Vagina (tissue), 2 donors: ENCODE results near the gene GNA15. TPM values are rescaled to one million over a fixed set of nuclear protein-coding genes. Genes with fewer than 3 reads are reported as not detected.

ENCODE experiments used
- DNase-seq, 2 donors: peaks; one replicate each; pipeline ENCODE4 v3.0.0-alpha.2; 2017; ENCODE audit errors: extremely low spot score in 2 of 2
- H3K27ac ChIP-seq: fragments of 200-600 bp; sonication (generic); one replicate; pipeline ENCODE4 v1.5.1; 2019
- H3K27me3 ChIP-seq: fragments of 200-600 bp; sonication (generic); one replicate; pipeline ENCODE4 v1.5.1; 2019
- H3K36me3 ChIP-seq, 2 donors: fragments of 200-600 bp; sonication (generic); one replicate each; pipeline ENCODE4 v1.5.1; 2017 to 2019
- H3K4me1 ChIP-seq: fragments of 200-600 bp; sonication (generic); one replicate; pipeline ENCODE4 v1.5.1; 2019
- H3K4me3 ChIP-seq, 2 donors: fragments of 200-600 bp; sonication (generic); 1 replicate in 1 of 2; 2 replicates in 1 of 2; pipeline ENCODE4 v1.5.1; 2016 to 2019
- H3K9me3 ChIP-seq: fragments of 200-600 bp; sonication (generic); one replicate; pipeline ENCODE4 v1.5.1; 2019
- CTCF ChIP-seq, 3 experiments: fragments of 450-650 bp in 2 of 3; fragments of 200-600 bp in 1 of 3; sonication (generic) in 1 of 3; IDR thresholded peaks; one replicate each; pipeline ENCODE4 v1.5.1; 2017 to 2019; ENCODE audit warnings: antibody characterized with exemption in 3 of 3, mild to moderate bottlenecking in 2 of 3, moderate library complexity in 2 of 3
- POLR2A ChIP-seq, 2 donors: fragments of 450-650 bp; IDR thresholded peaks; one replicate each; pipeline ENCODE4 v1.6.1; 2017; ENCODE audit warnings: antibody characterized with exemption in 2 of 2, mild to moderate bottlenecking in 2 of 2, moderate library complexity in 2 of 2
- POLR2AphosphoS5 ChIP-seq, 2 donors: sonication (generic); formaldehyde crosslinking; IDR thresholded peaks; one replicate each; pipeline ENCODE4 v1.9.0; 2017; ENCODE audit warnings: antibody characterized with exemption in 2 of 2, mild to moderate bottlenecking in 2 of 2, low read depth in 1 of 2; ENCODE audit not compliant: insufficient read depth in 1 of 2
- intact Hi-C: fragments of 100-400 bp; cut with DNase I; formaldehyde crosslinking; loops from one replicate; pipeline ENCODE4 v1.15.1; 2023
- total RNA-seq: library from RNA; depleted of rRNA; stranded (reverse); fragments of >200 nt; gene quantifications from one replicate; pipeline ENCODE4 v1.2.3, GENCODE V29; 2016

The GNA15 gene
- total RNA-seq, 1 donor from 2014 or later: 28.2 TPM

DNA sequence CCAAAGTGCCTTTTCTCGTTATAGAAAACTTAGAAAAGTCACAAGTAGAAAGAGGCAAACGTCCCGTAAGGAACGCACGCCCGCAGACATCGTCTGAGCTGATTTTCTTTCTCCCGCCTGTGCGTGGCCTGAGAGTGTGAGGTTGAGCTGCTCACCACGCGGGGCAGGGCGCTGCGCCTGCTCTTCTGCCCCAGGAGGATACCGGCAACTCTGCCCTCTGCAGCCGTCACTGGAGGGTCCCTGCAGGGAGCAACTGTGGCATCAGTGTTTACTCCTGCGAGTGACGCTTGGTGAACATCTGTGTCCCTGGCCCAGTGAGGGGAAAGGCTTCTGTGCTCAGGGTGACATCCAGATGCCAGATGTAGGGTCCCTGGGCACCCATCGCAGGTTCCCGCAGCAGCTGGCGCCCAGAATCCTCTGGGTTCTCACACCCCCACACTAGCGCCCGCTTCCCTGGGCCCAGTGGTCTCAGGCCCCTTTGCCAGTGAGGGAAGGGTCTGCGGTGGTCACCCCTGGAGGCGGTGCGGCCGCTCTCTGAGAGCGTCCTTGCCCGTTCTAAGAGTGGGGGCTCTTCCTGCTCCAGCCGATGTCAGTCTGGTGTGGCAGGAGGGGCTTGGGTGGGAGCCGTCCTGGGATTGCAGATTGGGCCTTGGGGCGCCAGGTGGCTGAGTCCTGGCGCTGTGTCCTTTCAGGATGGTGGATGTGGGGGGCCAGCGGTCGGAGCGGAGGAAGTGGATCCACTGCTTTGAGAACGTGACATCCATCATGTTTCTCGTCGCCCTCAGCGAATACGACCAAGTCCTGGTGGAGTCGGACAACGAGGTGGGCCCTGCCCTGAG, 17.4 kb upstream of the GNA15 start:
- DNase-seq: no peak
- no peaks in the 10 kb centered on the region for H3K9me3 ChIP-seq
- peaks cover 0 to 33% of the 10 kb centered on the region in 2 donors for H3K36me3 ChIP-seq
- no peaks in the 10 kb centered on the region for H3K4me1 ChIP-seq
- intact Hi-C loops: no loop called here
- no peak overlapping the region for H3K4me3 ChIP-seq
- TF ChIP-seq CTCF (IDR thresholded peaks at IDR 0.05) (no peak), POLR2A (IDR thresholded peaks at IDR 0.05) (no peak), POLR2AphosphoS5 (IDR thresholded peaks at IDR 0.05; ENCODE audit: insufficient read depth in 1 of 2, low read depth in 1 of 2) (no peak)
- no peak overlapping the region for H3K27ac ChIP-seq
- no peaks in the 10 kb centered on the region for H3K27me3 ChIP-seq

DNA sequence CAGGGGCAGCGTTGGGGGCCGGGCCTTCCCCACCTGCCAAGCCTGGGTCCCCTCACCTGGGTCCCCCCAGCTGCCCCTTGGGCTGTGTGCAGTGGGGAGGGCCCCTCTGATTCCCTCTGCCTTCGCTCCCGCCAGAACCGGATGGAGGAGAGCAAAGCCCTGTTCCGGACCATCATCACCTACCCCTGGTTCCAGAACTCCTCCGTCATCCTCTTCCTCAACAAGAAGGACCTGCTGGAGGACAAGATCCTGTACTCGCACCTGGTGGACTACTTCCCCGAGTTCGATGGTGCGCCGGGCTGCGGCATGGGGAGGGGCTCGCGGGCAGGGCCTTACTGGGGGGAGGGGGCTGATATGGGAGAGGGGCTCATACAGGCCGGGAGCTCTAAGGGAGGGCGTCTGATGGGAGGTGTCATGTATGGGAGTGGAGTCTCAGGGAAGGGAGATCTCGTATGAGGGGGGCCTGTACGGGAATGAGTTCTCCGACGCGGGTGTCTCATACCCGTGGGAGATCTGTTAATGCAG, 16.7 kb upstream of the GNA15 start:
- H3K27me3 ChIP-seq: no peaks in the 10 kb centered on the region
- no peaks in the 10 kb centered on the region for H3K9me3 ChIP-seq
- DNase-seq: no peak
- intact Hi-C loops: no loop called here
- TF ChIP-seq POLR2AphosphoS5 (IDR thresholded peaks at IDR 0.05; ENCODE audit: insufficient read depth in 1 of 2, low read depth in 1 of 2) (no peak), POLR2A (IDR thresholded peaks at IDR 0.05) (no peak), CTCF (IDR thresholded peaks at IDR 0.05) (no peak)
- no peaks in the 10 kb centered on the region for H3K4me1 ChIP-seq
- no peak overlapping the region for H3K4me3 ChIP-seq
- H3K36me3 ChIP-seq: peaks cover 0 to 33% of the 10 kb centered on the region in 2 donors
- H3K27ac ChIP-seq: no peak overlapping the region

DNA sequence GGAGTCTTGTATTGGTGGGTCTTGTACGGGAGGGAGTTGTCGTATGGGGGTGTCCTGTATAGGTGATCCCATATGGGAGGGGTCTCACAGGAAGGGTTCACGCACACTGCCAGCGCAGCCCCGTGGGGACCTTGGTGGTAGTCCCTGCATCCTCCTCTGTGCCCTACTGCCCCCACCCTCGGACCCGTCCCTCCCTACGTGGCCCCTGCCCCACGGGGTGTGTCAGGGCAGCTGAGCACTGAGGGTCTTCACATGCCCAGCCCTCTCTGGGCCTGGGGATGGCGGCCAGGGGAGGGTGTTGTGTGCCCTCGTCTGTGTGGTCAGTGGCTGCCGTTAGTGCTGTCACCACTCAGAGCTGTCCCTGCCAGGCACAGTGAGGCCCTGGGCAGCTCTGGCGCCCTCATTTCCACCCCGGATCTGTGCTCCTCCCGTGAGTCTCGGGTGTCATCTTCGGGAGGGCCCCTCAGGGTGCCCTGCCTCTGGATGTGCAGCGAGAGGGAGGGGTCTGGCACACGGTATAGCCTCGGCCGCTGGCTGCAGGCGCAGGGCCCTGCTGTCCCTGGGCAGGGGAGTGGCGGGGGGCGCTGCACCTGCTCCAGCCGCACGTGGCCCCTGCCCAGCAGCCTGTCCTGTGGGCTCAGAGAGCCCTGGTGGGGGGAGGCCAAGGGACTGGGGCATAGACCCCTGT, 16.0 kb upstream of the GNA15 start:
- H3K36me3 ChIP-seq: peaks cover 0 to 26% of the 10 kb centered on the region in 2 donors
- intact Hi-C loops: loop anchor here (5.0 kb wide), 1 partner anchor 47 kb away; no protein-coding TSS in a partner anchor
- no peak for TF ChIP-seq CTCF (IDR thresholded peaks at IDR 0.05)
- no peak for TF ChIP-seq POLR2A (IDR thresholded peaks at IDR 0.05)
- TF ChIP-seq POLR2AphosphoS5 (IDR thresholded peaks at IDR 0.05; ENCODE audit: insufficient read depth in 1 of 2, low read depth in 1 of 2): no peak

DNA sequence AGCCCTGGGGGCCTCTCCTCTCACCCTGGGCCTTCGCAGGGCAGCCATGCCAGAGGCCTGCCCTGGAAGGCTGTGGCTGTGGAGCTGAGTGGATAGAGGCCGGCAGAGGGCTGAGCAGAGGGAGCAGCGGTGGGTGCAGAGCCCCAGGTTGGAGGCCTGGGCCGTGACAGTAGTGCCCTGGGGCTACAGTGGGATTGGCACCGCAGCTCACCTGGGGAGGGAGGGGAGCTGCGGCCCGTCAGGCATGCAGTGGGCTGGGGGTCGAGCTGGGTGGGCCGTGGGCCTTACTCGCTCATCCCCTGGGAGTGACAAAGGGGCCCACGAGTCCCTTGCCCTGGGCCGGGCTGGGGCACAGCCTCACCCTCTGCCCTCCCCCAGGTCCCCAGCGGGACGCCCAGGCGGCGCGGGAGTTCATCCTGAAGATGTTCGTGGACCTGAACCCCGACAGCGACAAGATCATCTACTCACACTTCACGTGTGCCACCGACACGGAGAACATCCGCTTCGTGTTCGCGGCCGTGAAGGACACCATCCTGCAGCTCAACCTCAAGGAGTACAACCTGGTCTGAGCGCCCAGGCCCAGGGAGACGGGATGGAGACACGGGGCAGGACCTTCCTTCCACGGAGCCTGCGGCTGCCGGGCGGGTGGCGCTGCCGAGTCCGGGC, 15.1 kb upstream of the GNA15 start:
- no peaks in the 10 kb centered on the region for H3K27me3 ChIP-seq
- no peaks in the 10 kb centered on the region for H3K9me3 ChIP-seq
- DNase-seq: no peak
- no peak overlapping the region for H3K27ac ChIP-seq
- peaks cover 0 to 23% of the 10 kb centered on the region in 2 donors for H3K36me3 ChIP-seq
- no peak for TF ChIP-seq POLR2A (IDR thresholded peaks at IDR 0.05)
- no peak for TF ChIP-seq CTCF (IDR thresholded peaks at IDR 0.05)
- no peak for TF ChIP-seq POLR2AphosphoS5 (IDR thresholded peaks at IDR 0.05; ENCODE audit: insufficient read depth in 1 of 2, low read depth in 1 of 2)
- intact Hi-C loops: loop anchor here (5.0 kb wide), 1 partner anchor 47 kb away; no protein-coding TSS in a partner anchor
- no peak overlapping the region for H3K4me3 ChIP-seq
- H3K4me1 ChIP-seq: no peaks in the 10 kb centered on the region

More for the DNA sequence above, 16.0 kb upstream of the GNA15 start:
- DNase-seq: no peak
- H3K4me3 ChIP-seq: no peak overlapping the region
- H3K27me3 ChIP-seq: no peaks in the 10 kb centered on the region
- H3K27ac ChIP-seq: no peak overlapping the region
- no peaks in the 10 kb centered on the region for H3K4me1 ChIP-seq
- no peaks in the 10 kb centered on the region for H3K9me3 ChIP-seq
